ENCODE measurements around the gene PTPN20.
"Not testable (repeated sequence)": the region's sequence is repeated elsewhere in the genome, so short reads cannot be mapped to it uniquely, and the experiment has no call there.

- TF ChIP-seq CTCF (IDR thresholded peaks at IDR 0.05; ENCODE audit: low read depth, low read length, poor library complexity, severe bottlenecking); EZH2phosphoT487 (IDR thresholded peaks at IDR 0.05; ENCODE audit: borderline replicate concordance, low read length): not testable (repeated sequence)
Measured at GRCh38 chr10:46906359-46906758, 4.9 kb upstream of the PTPN20 start.
